ENCODE data around the gene FBN1.

Gene FBN1

DNA sequence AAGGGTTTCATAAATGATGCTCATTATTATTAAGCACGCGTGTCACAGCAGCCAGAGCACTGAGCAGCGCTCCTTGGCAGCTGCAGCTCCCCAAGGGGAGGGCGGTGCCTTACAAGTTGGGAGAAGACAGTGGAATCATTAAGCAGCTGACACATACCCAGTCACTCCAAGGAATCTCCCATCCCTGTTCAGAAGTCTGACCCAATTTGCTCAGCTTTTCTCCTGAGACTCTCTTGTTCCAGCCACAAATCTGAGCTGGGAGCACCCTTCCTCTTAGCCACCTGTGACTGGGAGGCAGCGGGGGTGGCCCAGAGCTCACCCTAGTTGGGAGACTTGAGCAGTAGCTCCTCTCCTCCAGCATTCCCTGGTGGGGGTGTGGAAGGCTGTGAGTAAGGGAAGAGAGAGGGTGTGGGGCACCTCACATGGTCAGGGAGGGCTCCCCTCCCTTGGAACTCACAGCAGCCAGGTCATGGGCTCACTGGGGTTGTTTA is 249.9 kb downstream of the FBN1 start:
- H3K9me3 ChIP-seq (ENCODE audit: control insufficient read depth, insufficient read depth, low read depth, low read length) = no peaks in the 10 kb centered on the region
- POLR2A ChIA-PET = no interaction called here
- TF ChIP-seq, protein P1, sequence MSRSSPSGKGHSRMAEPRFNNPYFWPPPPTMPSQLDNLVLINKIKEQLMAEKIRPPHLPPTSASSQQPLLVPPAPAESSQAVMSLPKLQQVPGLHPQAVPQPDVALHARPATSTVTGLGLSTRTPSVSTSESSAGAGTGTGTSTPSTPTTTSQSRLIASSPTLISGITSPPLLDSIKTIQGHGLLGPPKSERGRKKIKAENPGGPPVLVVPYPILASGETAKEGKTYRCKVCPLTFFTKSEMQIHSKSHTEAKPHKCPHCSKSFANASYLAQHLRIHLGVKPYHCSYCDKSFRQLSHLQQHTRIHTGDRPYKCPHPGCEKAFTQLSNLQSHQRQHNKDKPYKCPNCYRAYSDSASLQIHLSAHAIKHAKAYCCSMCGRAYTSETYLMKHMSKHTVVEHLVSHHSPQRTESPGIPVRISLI (tag by site-specific recombination; IDR thresholded peaks at IDR 0.05) = no peak
- TF ChIP-seq GLI2 (tag by site-specific recombination; IDR thresholded peaks at IDR 0.05; ENCODE audit: borderline replicate concordance, low read depth) = no peak
- TF ChIP-seq, protein P2, sequence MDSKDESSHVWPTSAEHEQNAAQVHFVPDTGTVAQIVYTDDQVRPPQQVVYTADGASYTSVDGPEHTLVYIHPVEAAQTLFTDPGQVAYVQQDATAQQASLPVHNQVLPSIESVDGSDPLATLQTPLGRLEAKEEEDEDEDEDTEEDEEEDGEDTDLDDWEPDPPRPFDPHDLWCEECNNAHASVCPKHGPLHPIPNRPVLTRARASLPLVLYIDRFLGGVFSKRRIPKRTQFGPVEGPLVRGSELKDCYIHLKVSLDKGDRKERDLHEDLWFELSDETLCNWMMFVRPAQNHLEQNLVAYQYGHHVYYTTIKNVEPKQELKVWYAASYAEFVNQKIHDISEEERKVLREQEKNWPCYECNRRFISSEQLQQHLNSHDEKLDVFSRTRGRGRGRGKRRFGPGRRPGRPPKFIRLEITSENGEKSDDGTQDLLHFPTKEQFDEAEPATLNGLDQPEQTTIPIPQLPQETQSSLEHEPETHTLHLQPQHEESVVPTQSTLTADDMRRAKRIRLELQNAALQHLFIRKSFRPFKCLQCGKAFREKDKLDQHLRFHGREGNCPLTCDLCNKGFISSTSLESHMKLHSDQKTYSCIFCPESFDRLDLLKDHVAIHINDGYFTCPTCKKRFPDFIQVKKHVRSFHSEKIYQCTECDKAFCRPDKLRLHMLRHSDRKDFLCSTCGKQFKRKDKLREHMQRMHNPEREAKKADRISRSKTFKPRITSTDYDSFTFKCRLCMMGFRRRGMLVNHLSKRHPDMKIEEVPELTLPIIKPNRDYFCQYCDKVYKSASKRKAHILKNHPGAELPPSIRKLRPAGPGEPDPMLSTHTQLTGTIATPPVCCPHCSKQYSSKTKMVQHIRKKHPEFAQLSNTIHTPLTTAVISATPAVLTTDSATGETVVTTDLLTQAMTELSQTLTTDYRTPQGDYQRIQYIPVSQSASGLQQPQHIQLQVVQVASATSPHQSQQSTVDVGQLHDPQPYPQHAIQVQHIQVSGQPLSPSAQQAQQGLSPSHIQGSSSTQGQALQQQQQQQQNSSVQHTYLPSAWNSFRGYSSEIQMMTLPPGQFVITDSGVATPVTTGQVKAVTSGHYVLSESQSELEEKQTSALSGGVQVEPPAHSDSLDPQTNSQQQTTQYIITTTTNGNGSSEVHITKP (tag by site-specific recombination; IDR thresholded peaks at IDR 0.05) = no peak
- no peak for TF ChIP-seq ZNF670 (tag by site-specific recombination; IDR thresholded peaks at IDR 0.05; ENCODE audit: low read depth)
- TF ChIP-seq, protein P3, sequence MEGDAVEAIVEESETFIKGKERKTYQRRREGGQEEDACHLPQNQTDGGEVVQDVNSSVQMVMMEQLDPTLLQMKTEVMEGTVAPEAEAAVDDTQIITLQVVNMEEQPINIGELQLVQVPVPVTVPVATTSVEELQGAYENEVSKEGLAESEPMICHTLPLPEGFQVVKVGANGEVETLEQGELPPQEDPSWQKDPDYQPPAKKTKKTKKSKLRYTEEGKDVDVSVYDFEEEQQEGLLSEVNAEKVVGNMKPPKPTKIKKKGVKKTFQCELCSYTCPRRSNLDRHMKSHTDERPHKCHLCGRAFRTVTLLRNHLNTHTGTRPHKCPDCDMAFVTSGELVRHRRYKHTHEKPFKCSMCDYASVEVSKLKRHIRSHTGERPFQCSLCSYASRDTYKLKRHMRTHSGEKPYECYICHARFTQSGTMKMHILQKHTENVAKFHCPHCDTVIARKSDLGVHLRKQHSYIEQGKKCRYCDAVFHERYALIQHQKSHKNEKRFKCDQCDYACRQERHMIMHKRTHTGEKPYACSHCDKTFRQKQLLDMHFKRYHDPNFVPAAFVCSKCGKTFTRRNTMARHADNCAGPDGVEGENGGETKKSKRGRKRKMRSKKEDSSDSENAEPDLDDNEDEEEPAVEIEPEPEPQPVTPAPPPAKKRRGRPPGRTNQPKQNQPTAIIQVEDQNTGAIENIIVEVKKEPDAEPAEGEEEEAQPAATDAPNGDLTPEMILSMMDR (tag by site-specific recombination; IDR thresholded peaks at IDR 0.05) = no peak
- TF ChIP-seq, protein P4, sequence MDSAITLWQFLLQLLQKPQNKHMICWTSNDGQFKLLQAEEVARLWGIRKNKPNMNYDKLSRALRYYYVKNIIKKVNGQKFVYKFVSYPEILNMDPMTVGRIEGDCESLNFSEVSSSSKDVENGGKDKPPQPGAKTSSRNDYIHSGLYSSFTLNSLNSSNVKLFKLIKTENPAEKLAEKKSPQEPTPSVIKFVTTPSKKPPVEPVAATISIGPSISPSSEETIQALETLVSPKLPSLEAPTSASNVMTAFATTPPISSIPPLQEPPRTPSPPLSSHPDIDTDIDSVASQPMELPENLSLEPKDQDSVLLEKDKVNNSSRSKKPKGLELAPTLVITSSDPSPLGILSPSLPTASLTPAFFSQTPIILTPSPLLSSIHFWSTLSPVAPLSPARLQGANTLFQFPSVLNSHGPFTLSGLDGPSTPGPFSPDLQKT (IDR thresholded peaks at IDR 0.05; ENCODE audit: borderline replicate concordance, low read depth, low read length) = no peak
- no peak for TF ChIP-seq SALL2 (tag by site-specific recombination; IDR thresholded peaks at IDR 0.05; ENCODE audit: borderline replicate concordance)
- no peak for TF ChIP-seq RBAK (tag by site-specific recombination; IDR thresholded peaks at IDR 0.05)
- CTCF ChIA-PET = no interaction called here
- H3K27ac ChIP-seq (ENCODE audit: extremely low read depth, low read depth, low read length) = no peak overlapping the region
- H3K36me3 ChIP-seq (ENCODE audit: control insufficient read depth in 2 of 2, insufficient read depth in 1 of 2, low read length in 2 of 2) = no peaks in the 10 kb centered on the region
- H3K4me3 ChIP-seq (ENCODE audit: low read depth, low read length) = no peak overlapping the region
- no peaks in the 10 kb centered on the region for H3K4me1 ChIP-seq (ENCODE audit: control insufficient read depth, insufficient read depth, low read length)

DNA sequence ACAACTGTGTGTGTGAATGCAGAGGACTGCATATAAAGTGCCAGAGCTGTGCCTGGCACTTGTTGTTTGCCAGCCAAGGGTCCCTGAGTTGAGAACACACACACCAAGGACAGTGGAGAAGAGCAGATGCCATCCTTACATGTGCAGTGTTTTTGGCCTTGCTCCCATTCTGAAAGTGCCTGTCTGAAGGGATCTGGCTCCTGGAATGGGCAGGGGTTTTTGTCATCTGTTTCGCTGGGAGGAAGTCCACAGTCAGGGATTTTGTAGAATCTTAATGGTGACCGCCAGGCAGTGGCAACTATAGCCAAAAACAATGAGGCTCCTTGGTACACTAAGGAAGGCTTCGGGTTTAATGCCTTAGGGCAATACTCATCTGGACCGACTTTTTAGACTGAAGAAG is 250.5 kb downstream of the FBN1 start:
- H3K4me3 ChIP-seq (ENCODE audit: low read depth, low read length) = no peak overlapping the region
- H3K27ac ChIP-seq (ENCODE audit: extremely low read depth, low read depth, low read length) = no peak overlapping the region
- no peaks in the 10 kb centered on the region for H3K9me3 ChIP-seq (ENCODE audit: control insufficient read depth, insufficient read depth, low read depth, low read length)
- TF ChIP-seq ZBTB8A (tag by site-specific recombination; IDR thresholded peaks at IDR 0.05) (no peak), IKZF3 (tag by site-specific recombination; IDR thresholded peaks at IDR 0.05) (no peak), ZNF677 (tag by site-specific recombination; IDR thresholded peaks at IDR 0.05) (no peak), GLI4 (tag by site-specific recombination; IDR thresholded peaks at IDR 0.05) (no peak), ZNF433 (tag by site-specific recombination; IDR thresholded peaks at IDR 0.05; ENCODE audit: low read depth) (no peak)
- TF ChIP-seq, protein P5, sequence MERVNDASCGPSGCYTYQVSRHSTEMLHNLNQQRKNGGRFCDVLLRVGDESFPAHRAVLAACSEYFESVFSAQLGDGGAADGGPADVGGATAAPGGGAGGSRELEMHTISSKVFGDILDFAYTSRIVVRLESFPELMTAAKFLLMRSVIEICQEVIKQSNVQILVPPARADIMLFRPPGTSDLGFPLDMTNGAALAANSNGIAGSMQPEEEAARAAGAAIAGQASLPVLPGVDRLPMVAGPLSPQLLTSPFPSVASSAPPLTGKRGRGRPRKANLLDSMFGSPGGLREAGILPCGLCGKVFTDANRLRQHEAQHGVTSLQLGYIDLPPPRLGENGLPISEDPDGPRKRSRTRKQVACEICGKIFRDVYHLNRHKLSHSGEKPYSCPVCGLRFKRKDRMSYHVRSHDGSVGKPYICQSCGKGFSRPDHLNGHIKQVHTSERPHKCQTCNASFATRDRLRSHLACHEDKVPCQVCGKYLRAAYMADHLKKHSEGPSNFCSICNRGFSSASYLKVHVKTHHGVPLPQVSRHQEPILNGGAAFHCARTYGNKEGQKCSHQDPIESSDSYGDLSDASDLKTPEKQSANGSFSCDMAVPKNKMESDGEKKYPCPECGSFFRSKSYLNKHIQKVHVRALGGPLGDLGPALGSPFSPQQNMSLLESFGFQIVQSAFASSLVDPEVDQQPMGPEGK (tag by site-specific recombination; IDR thresholded peaks at IDR 0.05) = no peak
- TF ChIP-seq, protein P6, sequence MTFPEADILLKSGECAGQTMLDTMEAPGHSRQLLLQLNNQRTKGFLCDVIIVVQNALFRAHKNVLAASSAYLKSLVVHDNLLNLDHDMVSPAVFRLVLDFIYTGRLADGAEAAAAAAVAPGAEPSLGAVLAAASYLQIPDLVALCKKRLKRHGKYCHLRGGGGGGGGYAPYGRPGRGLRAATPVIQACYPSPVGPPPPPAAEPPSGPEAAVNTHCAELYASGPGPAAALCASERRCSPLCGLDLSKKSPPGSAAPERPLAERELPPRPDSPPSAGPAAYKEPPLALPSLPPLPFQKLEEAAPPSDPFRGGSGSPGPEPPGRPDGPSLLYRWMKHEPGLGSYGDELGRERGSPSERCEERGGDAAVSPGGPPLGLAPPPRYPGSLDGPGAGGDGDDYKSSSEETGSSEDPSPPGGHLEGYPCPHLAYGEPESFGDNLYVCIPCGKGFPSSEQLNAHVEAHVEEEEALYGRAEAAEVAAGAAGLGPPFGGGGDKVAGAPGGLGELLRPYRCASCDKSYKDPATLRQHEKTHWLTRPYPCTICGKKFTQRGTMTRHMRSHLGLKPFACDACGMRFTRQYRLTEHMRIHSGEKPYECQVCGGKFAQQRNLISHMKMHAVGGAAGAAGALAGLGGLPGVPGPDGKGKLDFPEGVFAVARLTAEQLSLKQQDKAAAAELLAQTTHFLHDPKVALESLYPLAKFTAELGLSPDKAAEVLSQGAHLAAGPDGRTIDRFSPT (tag by site-specific recombination; IDR thresholded peaks at IDR 0.05) = no peak
- no peaks in the 10 kb centered on the region for H3K36me3 ChIP-seq (ENCODE audit: control insufficient read depth in 2 of 2, insufficient read depth in 1 of 2, low read length in 2 of 2)
- H3K4me1 ChIP-seq (ENCODE audit: control insufficient read depth, insufficient read depth, low read length) = no peaks in the 10 kb centered on the region
- POLR2A ChIA-PET = no interaction called here
- CTCF ChIA-PET = interaction anchor here (0.6 kb wide), 1 partner anchor 12 kb away, joined by 3 read pairs; no protein-coding TSS in a partner anchor

Data from HEK293 (cell line).